Neural progenitor cell (in vitro differentiated cells): ENCODE measurements around the gene PIGQ.

Experiments
- EZH2 ChIP-seq: fragments of 200-600 bp; sonication (generic); IDR thresholded peaks from 2 replicates; pipeline ENCODE4 v1.6.1; 2017; ENCODE audit warnings: antibody characterized with exemption, mild to moderate bottlenecking, moderate library complexity
- EZH2phosphoT487 ChIP-seq: fragments of 200-600 bp; sonication (generic); IDR thresholded peaks from 2 replicates; pipeline ENCODE4 v1.6.1; 2017; ENCODE audit warnings: antibody characterized with exemption
- TF ChIP-seq, protein P1 (sequence below): fragments of 200-600 bp; sonication (generic); IDR thresholded peaks from 2 replicates; pipeline ENCODE4 v1.5.1; 2017; ENCODE audit warnings: antibody characterized with exemption, mild to moderate bottlenecking

DNA sequence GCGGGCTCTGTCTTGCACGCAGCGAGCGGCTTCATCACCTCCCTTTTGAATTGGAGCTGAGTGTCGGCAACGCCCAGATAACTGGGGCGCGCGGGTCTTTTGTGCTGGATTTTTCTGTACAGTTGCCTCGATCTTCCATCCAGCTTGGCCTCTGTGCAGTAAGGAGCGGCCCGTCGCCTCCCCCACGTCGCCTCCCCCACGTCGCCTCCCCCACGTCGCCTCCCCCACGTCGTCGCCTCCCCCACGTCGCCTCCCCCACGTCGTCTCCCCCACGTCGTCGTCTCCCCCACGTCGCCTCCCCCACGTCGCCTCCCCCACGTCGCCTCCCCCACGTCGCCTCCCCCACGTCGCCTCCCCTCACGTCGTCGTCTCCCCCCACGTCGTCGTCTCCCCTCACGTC is 25.3 kb upstream of the PIGQ start:
- TF ChIP-seq, protein P1, sequence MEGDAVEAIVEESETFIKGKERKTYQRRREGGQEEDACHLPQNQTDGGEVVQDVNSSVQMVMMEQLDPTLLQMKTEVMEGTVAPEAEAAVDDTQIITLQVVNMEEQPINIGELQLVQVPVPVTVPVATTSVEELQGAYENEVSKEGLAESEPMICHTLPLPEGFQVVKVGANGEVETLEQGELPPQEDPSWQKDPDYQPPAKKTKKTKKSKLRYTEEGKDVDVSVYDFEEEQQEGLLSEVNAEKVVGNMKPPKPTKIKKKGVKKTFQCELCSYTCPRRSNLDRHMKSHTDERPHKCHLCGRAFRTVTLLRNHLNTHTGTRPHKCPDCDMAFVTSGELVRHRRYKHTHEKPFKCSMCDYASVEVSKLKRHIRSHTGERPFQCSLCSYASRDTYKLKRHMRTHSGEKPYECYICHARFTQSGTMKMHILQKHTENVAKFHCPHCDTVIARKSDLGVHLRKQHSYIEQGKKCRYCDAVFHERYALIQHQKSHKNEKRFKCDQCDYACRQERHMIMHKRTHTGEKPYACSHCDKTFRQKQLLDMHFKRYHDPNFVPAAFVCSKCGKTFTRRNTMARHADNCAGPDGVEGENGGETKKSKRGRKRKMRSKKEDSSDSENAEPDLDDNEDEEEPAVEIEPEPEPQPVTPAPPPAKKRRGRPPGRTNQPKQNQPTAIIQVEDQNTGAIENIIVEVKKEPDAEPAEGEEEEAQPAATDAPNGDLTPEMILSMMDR = no peak
- TF ChIP-seq EZH2 (no peak), EZH2phosphoT487 (no peak)
